ENCODE data around the gene IGFBP1. TPM values are rescaled to one million over a fixed set of nuclear protein-coding genes. Genes with fewer than 3 reads are reported as not detected.

The IGFBP1 gene
- total RNA-seq, 1 donor from 2014 or later: 3.0 TPM

GRCh38 chr7:45917064-45917463 is 28.8 kb downstream of the IGFBP1 start:
- Mint-ChIP-seq H3K9me3 (ENCODE audit: unreplicated experiment) (no peaks in the 10 kb centered on the region), H3K4me3 (ENCODE audit: unreplicated experiment) (peak overlapping the region; percentile 68), H3K36me3 (ENCODE audit: low read depth, unreplicated experiment) (peaks cover 27% of the 10 kb centered on the region), H3K27me3 (ENCODE audit: unreplicated experiment) (peaks cover 19% of the 10 kb centered on the region), H3K4me1 (ENCODE audit: unreplicated experiment) (peaks cover 23% of the 10 kb centered on the region), H3K27ac (ENCODE audit: unreplicated experiment) (no peak overlapping the region)
- TF ChIP-seq CTCF (IDR thresholded peaks at IDR 0.05; ENCODE audit: unreplicated experiment): no peak
- DNase-seq (ENCODE audit: low spot score): no peak

GRCh38 chr7:45917658-45918057 is 29.4 kb downstream of the IGFBP1 start:
- Mint-ChIP-seq H3K4me1 (ENCODE audit: unreplicated experiment) (peaks cover 29% of the 10 kb centered on the region), H3K27me3 (ENCODE audit: unreplicated experiment) (peaks cover 22% of the 10 kb centered on the region)

GRCh38 chr7:45918556-45918955 is 30.3 kb downstream of the IGFBP1 start:
- peaks cover 21% of the 10 kb centered on the region for H3K27me3 Mint-ChIP-seq (ENCODE audit: unreplicated experiment)
- H3K4me3 Mint-ChIP-seq (ENCODE audit: unreplicated experiment): no peak overlapping the region
- no peaks in the 10 kb centered on the region for H3K9me3 Mint-ChIP-seq (ENCODE audit: unreplicated experiment)
- H3K36me3 Mint-ChIP-seq (ENCODE audit: low read depth, unreplicated experiment): peaks cover 15% of the 10 kb centered on the region
- DNase-seq (ENCODE audit: low spot score): no peak
- no peak for TF ChIP-seq CTCF (IDR thresholded peaks at IDR 0.05; ENCODE audit: unreplicated experiment)
- H3K4me1 Mint-ChIP-seq (ENCODE audit: unreplicated experiment): peaks cover 37% of the 10 kb centered on the region
- H3K27ac Mint-ChIP-seq (ENCODE audit: unreplicated experiment): no peak overlapping the region

More at GRCh38 chr7:45917658-45918057, 29.4 kb downstream of the IGFBP1 start:
- peak; percentile 94 for TF ChIP-seq CTCF (IDR thresholded peaks at IDR 0.05; ENCODE audit: unreplicated experiment)
- peaks cover 24% of the 10 kb centered on the region for H3K36me3 Mint-ChIP-seq (ENCODE audit: low read depth, unreplicated experiment)
- H3K4me3 Mint-ChIP-seq (ENCODE audit: unreplicated experiment): no peak overlapping the region
- no peaks in the 10 kb centered on the region for H3K9me3 Mint-ChIP-seq (ENCODE audit: unreplicated experiment)
- DNase-seq (ENCODE audit: low spot score): peak; percentile 92
- no peak overlapping the region for H3K27ac Mint-ChIP-seq (ENCODE audit: unreplicated experiment)

- DNase-seq (ENCODE audit: low spot score): no peak
- Mint-ChIP-seq H3K9me3 (ENCODE audit: unreplicated experiment) (no peaks in the 10 kb centered on the region), H3K27ac (ENCODE audit: unreplicated experiment) (no peak overlapping the region), H3K27me3 (ENCODE audit: unreplicated experiment) (peaks cover 21% of the 10 kb centered on the region), H3K4me1 (ENCODE audit: unreplicated experiment) (peaks cover 44% of the 10 kb centered on the region), H3K36me3 (ENCODE audit: low read depth, unreplicated experiment) (peaks cover 12% of the 10 kb centered on the region), H3K4me3 (ENCODE audit: unreplicated experiment) (peak overlapping the region; percentile 90)
- no peak for TF ChIP-seq CTCF (IDR thresholded peaks at IDR 0.05; ENCODE audit: unreplicated experiment)
Observed at GRCh38 chr7:45919231-45919784, 31.0 kb downstream of the IGFBP1 start.

- Mint-ChIP-seq H3K27me3 (ENCODE audit: unreplicated experiment) (peaks cover 25% of the 10 kb centered on the region), H3K4me1 (ENCODE audit: unreplicated experiment) (peaks cover 46% of the 10 kb centered on the region), H3K4me3 (ENCODE audit: unreplicated experiment) (peak overlapping the region; percentile 90)
Observed at GRCh38 chr7:45919993-45920459, 31.7 kb downstream of the IGFBP1 start.

More at GRCh38 chr7:45919993-45920459, 31.7 kb downstream of the IGFBP1 start:
- no peak for DNase-seq (ENCODE audit: low spot score)
- peaks cover 12% of the 10 kb centered on the region for H3K36me3 Mint-ChIP-seq (ENCODE audit: low read depth, unreplicated experiment)
- no peaks in the 10 kb centered on the region for H3K9me3 Mint-ChIP-seq (ENCODE audit: unreplicated experiment)
- no peak overlapping the region for H3K27ac Mint-ChIP-seq (ENCODE audit: unreplicated experiment)
- TF ChIP-seq CTCF (IDR thresholded peaks at IDR 0.05; ENCODE audit: unreplicated experiment): no peak

Data from endothelial cell (in vitro differentiated cells).